Loucy (cell line): ENCODE data around the gene GABRG3.

ENCODE experiments used
- EZH2phosphoT487 ChIP-seq: fragments of 200-600 bp; IDR thresholded peaks from 2 replicates; pipeline ENCODE4 v1.6.1; 2018; ENCODE audit warnings: antibody characterized with exemption, mild to moderate bottlenecking, moderate library complexity, borderline replicate concordance
- TF ChIP-seq, protein P1 (sequence below): fragments of 200-600 bp; sonication (generic); conservative IDR thresholded peaks from 2 replicates; pipeline ENCODE4 v1.5.1; 2014; ENCODE audit warnings: mild to moderate bottlenecking, antibody characterized with exemption, low read length

DNA sequence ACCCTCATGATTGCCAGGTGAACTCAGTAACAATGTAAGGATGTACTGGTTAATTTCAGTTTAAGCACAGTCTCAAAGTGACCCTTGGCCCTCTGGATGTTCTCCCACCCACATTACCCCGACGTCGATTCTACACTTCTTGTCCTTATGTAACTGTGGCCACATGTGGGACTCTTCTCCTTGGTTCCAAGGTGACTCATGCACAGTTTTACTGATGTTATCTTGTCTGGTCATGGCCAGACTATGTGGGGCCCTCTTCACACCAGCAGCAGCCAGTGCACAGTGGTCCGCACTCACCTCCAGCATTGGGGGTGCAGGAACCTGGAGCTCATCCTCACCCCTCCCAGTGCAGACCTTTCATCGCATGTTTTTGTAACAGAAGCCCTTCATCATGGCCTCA is 608.8 kb downstream of the GABRG3 start:
- TF ChIP-seq, protein P1, sequence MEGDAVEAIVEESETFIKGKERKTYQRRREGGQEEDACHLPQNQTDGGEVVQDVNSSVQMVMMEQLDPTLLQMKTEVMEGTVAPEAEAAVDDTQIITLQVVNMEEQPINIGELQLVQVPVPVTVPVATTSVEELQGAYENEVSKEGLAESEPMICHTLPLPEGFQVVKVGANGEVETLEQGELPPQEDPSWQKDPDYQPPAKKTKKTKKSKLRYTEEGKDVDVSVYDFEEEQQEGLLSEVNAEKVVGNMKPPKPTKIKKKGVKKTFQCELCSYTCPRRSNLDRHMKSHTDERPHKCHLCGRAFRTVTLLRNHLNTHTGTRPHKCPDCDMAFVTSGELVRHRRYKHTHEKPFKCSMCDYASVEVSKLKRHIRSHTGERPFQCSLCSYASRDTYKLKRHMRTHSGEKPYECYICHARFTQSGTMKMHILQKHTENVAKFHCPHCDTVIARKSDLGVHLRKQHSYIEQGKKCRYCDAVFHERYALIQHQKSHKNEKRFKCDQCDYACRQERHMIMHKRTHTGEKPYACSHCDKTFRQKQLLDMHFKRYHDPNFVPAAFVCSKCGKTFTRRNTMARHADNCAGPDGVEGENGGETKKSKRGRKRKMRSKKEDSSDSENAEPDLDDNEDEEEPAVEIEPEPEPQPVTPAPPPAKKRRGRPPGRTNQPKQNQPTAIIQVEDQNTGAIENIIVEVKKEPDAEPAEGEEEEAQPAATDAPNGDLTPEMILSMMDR: no peak
- no peak for TF ChIP-seq EZH2phosphoT487
